ENCODE results near the gene IQGAP1. TPM values are rescaled to one million over a fixed set of nuclear protein-coding genes. Genes with fewer than 3 reads are reported as not detected.

IQGAP1 gene
- total RNA-seq, 4 donors from 2014 or later, result 206 to 448 (median 215) TPM

GRCh38 chr15:90418627-90419026 lies 30.6 kb downstream of the IQGAP1 start:
- peaks cover 72% of the 10 kb centered on the region for H3K4me1 ChIP-seq
- WGBS, result 75% methylated on average over 4 of the region's 4 CpGs

GRCh38 chr15:90419206-90419605 lies 31.2 kb downstream of the IQGAP1 start:
- H3K27ac ChIP-seq, result peak overlapping the region; percentile 71
- H3K4me1 ChIP-seq, result peaks cover 72% of the 10 kb centered on the region

More at GRCh38 chr15:90418627-90419026, 30.6 kb downstream of the IQGAP1 start:
- no peak for TF ChIP-seq POLR2AphosphoS5 (IDR thresholded peaks at IDR 0.05)
- no peak for TF ChIP-seq EP300 (IDR thresholded peaks at IDR 0.05)
- TF ChIP-seq POLR2A (IDR thresholded peaks at IDR 0.05), result no peak
- no peak for TF ChIP-seq CTCF (IDR thresholded peaks at IDR 0.05)
- H3K27ac ChIP-seq, result peak overlapping the region; percentile 71
- DNase-seq (ENCODE audit: low spot score in 2 of 2), result no peak
- H3K27me3 ChIP-seq, result no peaks in the 10 kb centered on the region
- H3K9me3 ChIP-seq, result no peaks in the 10 kb centered on the region
- no peak overlapping the region for H3K4me3 ChIP-seq
- no peaks in the 10 kb centered on the region for H3K36me3 ChIP-seq

GRCh38 chr15:90419738-90420406 lies 31.8 kb downstream of the IQGAP1 start:
- no peaks in the 10 kb centered on the region for H3K27me3 ChIP-seq
- no peaks in the 10 kb centered on the region for H3K9me3 ChIP-seq
- peak overlapping the region; percentile 71 for H3K27ac ChIP-seq
- peaks cover 72% of the 10 kb centered on the region for H3K4me1 ChIP-seq
- TF ChIP-seq EP300 (IDR thresholded peaks at IDR 0.05) (no peak), POLR2AphosphoS5 (IDR thresholded peaks at IDR 0.05) (no peak), CTCF (IDR thresholded peaks at IDR 0.05) (no peak), POLR2A (IDR thresholded peaks at IDR 0.05) (no peak)
- no peak for DNase-seq (ENCODE audit: low spot score in 2 of 2)
- WGBS, result 18% methylated on average over 6 of the region's 6 CpGs
- H3K4me3 ChIP-seq, result no peak overlapping the region
- no peaks in the 10 kb centered on the region for H3K36me3 ChIP-seq

More at GRCh38 chr15:90419206-90419605, 31.2 kb downstream of the IQGAP1 start:
- Histone ChIP-seq H3K27me3 (no peaks in the 10 kb centered on the region), H3K36me3 (no peaks in the 10 kb centered on the region), H3K9me3 (no peaks in the 10 kb centered on the region), H3K4me3 (no peak overlapping the region)
- no peak for DNase-seq (ENCODE audit: low spot score in 2 of 2)
- TF ChIP-seq POLR2AphosphoS5 (IDR thresholded peaks at IDR 0.05) (no peak), POLR2A (IDR thresholded peaks at IDR 0.05) (no peak)

- Histone ChIP-seq H3K36me3 (no peaks in the 10 kb centered on the region), H3K4me1 (peaks cover 70% of the 10 kb centered on the region), H3K4me3 (no peak overlapping the region), H3K27ac (peak overlapping the region; percentile 71), H3K27me3 (no peaks in the 10 kb centered on the region), H3K9me3 (no peaks in the 10 kb centered on the region)
- WGBS, result 56% methylated on average over 1 of the region's 1 CpG
- DNase-seq (ENCODE audit: low spot score in 2 of 2), result no peak
- no peak for TF ChIP-seq POLR2AphosphoS5 (IDR thresholded peaks at IDR 0.05)
These were observed 32.4 kb downstream of the IQGAP1 start for GRCh38 chr15:90420451-90420850.

GRCh38 chr15:90421527-90421926 lies 33.5 kb downstream of the IQGAP1 start:
- peak overlapping the region; percentile 3 for H3K27ac ChIP-seq
- DNase-seq (ENCODE audit: low spot score in 2 of 2), result no peak
- H3K9me3 ChIP-seq, result no peaks in the 10 kb centered on the region
- H3K4me3 ChIP-seq, result no peak overlapping the region
- 79% methylated on average over 3 of the region's 3 CpGs for WGBS
- no peak for TF ChIP-seq POLR2A (IDR thresholded peaks at IDR 0.05)
- no peak for TF ChIP-seq EP300 (IDR thresholded peaks at IDR 0.05)
- no peak for TF ChIP-seq CTCF (IDR thresholded peaks at IDR 0.05)
- TF ChIP-seq POLR2AphosphoS5 (IDR thresholded peaks at IDR 0.05), result no peak
- peaks cover 74% of the 10 kb centered on the region for H3K4me1 ChIP-seq
- no peaks in the 10 kb centered on the region for H3K27me3 ChIP-seq
- H3K36me3 ChIP-seq, result no peaks in the 10 kb centered on the region

GRCh38 chr15:90422043-90422442 lies 34.0 kb downstream of the IQGAP1 start:
- Histone ChIP-seq H3K36me3 (peaks cover 3% of the 10 kb centered on the region), H3K4me3 (no peak overlapping the region), H3K27me3 (no peaks in the 10 kb centered on the region), H3K27ac (peak overlapping the region; percentile 3), H3K4me1 (peaks cover 74% of the 10 kb centered on the region), H3K9me3 (no peaks in the 10 kb centered on the region)
- no peak for TF ChIP-seq EP300 (IDR thresholded peaks at IDR 0.05)
- TF ChIP-seq CTCF (IDR thresholded peaks at IDR 0.05), result no peak
- no peak for TF ChIP-seq POLR2AphosphoS5 (IDR thresholded peaks at IDR 0.05)
- no peak for TF ChIP-seq POLR2A (IDR thresholded peaks at IDR 0.05)
- no peak for DNase-seq (ENCODE audit: low spot score in 2 of 2)
- 49% methylated on average over 2 of the region's 2 CpGs for WGBS

All from suprapubic skin (tissue), 4 donors.